GM12878 (cell line): ENCODE results near the gene UBE2C.

ENCODE experiments used
- NFIC ChIP-seq: IDR thresholded peaks from 2 replicates; pipeline ENCODE4 v1.6.1; 2012; ENCODE audit warnings: low read depth, mild to moderate bottlenecking, inconsistent platforms, low read length, moderate library complexity
- TF ChIP-seq, protein P1 (sequence below), 3 experiments: IDR thresholded peaks in 2 of 3; conservative IDR thresholded peaks in 1 of 3; 2 replicates each; pipeline ENCODE4 v1.5.1; 2011; ENCODE audit warnings: low read depth in 3 of 3, low read length in 3 of 3, mild to moderate bottlenecking in 3 of 3, control low read depth in 2 of 3, moderate library complexity in 2 of 3, inconsistent platforms in 1 of 3, mixed read lengths in 1 of 3; ENCODE audit not compliant: control insufficient read depth in 2 of 3, insufficient read depth in 1 of 3; ENCODE audit errors: extremely low read depth in 1 of 3

DNA sequence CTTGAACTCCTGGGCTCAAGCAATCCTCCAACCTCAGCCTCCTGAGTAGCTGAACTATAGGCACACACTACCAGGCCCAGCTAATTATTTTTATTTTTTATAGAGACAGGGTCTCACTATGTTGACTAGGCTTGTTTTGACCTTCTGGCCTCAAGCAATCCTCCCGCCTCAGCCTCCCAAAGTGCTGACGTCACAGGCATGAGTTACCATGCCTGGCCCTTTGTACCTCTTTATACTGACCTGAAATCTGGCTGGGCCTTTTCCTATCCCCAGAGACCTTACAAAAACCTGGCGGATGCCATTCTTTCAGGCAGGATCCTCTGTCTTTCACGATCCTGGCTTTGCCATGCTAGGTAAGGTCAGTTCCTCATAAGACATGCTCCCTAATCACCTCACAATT, 32.3 kb upstream of the UBE2C start:
- no peak for TF ChIP-seq NFIC
- TF ChIP-seq, protein P1, sequence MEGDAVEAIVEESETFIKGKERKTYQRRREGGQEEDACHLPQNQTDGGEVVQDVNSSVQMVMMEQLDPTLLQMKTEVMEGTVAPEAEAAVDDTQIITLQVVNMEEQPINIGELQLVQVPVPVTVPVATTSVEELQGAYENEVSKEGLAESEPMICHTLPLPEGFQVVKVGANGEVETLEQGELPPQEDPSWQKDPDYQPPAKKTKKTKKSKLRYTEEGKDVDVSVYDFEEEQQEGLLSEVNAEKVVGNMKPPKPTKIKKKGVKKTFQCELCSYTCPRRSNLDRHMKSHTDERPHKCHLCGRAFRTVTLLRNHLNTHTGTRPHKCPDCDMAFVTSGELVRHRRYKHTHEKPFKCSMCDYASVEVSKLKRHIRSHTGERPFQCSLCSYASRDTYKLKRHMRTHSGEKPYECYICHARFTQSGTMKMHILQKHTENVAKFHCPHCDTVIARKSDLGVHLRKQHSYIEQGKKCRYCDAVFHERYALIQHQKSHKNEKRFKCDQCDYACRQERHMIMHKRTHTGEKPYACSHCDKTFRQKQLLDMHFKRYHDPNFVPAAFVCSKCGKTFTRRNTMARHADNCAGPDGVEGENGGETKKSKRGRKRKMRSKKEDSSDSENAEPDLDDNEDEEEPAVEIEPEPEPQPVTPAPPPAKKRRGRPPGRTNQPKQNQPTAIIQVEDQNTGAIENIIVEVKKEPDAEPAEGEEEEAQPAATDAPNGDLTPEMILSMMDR (IDR thresholded peaks at IDR 0.05 in 2 of 3, conservative IDR thresholded peaks at IDR 0.05 in 1 of 3; ENCODE audit: control insufficient read depth in 2 of 3, extremely low read depth in 1 of 3, insufficient read depth in 1 of 3, low read depth in 3 of 3, low read length in 3 of 3) = no peak
